ENCODE data around the gene MSMO1.

GRCh38 chr4:165319509-165319908 is 8.0 kb upstream of the MSMO1 start:
- TF ChIP-seq CTCF (IDR thresholded peaks at IDR 0.05; ENCODE audit: extremely low read depth in 1 of 2, insufficient read depth in 1 of 2, low read depth in 1 of 2, low read length in 2 of 2), result no peak
- TF ChIP-seq POLR2A (IDR thresholded peaks at IDR 0.05; ENCODE audit: low read depth, low read length), result no peak
- TF ChIP-seq POLR2AphosphoS5 (IDR thresholded peaks at IDR 0.05; ENCODE audit: insufficient read depth, low read depth, low read length), result no peak
- no peak for TF ChIP-seq MAX (IDR thresholded peaks at IDR 0.05; ENCODE audit: insufficient read depth, insufficient read length)
- TF ChIP-seq EZH2 (IDR thresholded peaks at IDR 0.05; ENCODE audit: borderline replicate concordance, low read depth, low read length, severe bottlenecking), result no peak
- no peak for TF ChIP-seq JUN (IDR thresholded peaks at IDR 0.05; ENCODE audit: borderline replicate concordance, insufficient read depth, insufficient read length, low read depth)
- no peak for TF ChIP-seq MYC (IDR thresholded peaks at IDR 0.05; ENCODE audit: low read depth, low read length)
- no peak for TF ChIP-seq FOS (IDR thresholded peaks at IDR 0.05; ENCODE audit: borderline replicate concordance, insufficient read depth, low read length)
- no peak for TF ChIP-seq GATA2 (IDR thresholded peaks at IDR 0.05; ENCODE audit: insufficient read depth, insufficient read length, low read depth, low read length)

All from endothelial cell of umbilical vein (primary cell).